Astrocyte of the cerebellum (primary cell): Measurements from ENCODE around the gene ZNF737.

ENCODE experiments used
- DNase-seq: peaks from one replicate; pipeline ENCODE4 v3.0.0-alpha.2; 2011; ENCODE audit warnings: low read depth
- H3K4me3 ChIP-seq: 2 replicates; pipeline ENCODE4 v1.5.1; 2011; ENCODE audit warnings: mild to moderate bottlenecking, low read depth, low read length, moderate library complexity
- CTCF ChIP-seq: IDR thresholded peaks from 2 replicates; pipeline ENCODE4 v1.5.1; 2012; ENCODE audit warnings: low read length, low read depth, moderate library complexity, mild to moderate bottlenecking; ENCODE audit errors: missing control alignments
- in situ Hi-C: cut with HindIII; loops from 2 replicates; pipeline ENCODE4 v1.10.0; 2017; ENCODE audit warnings: low sequenced_read_pairs

Gene ZNF737

GRCh38 chr19:20513189-20513904 lies 52.2 kb downstream of the ZNF737 start:
- in situ Hi-C loops = no loop called here
- no peak overlapping the region for H3K4me3 ChIP-seq
- no peak for DNase-seq
- no peak for TF ChIP-seq CTCF

GRCh38 chr19:20503476-20503875 lies 62.1 kb downstream of the ZNF737 start:
- TF ChIP-seq CTCF = no peak
- in situ Hi-C loops = no loop called here
- no peak for DNase-seq
- H3K4me3 ChIP-seq = no peak overlapping the region
